ENCODE measurements around the gene SCML1.

Gene SCML1

GRCh38 chrX:17736478-17736855 lies 826 bp upstream of the SCML1 start (continued):
- no peak for TF ChIP-seq PRDM2 (tag by site-specific recombination; IDR thresholded peaks at IDR 0.05; ENCODE audit: borderline replicate concordance)
- TF ChIP-seq ZNF449 (tag by site-specific recombination; IDR thresholded peaks at IDR 0.05) = no peak
- TF ChIP-seq INSM2 (tag by site-specific recombination; IDR thresholded peaks at IDR 0.05) = 0 out of 2 replicates have a peak, but pooled peaks have one; percentile 9
- no peak for TF ChIP-seq ZNF366 (tag by site-specific recombination; conservative IDR thresholded peaks at IDR 0.05)
- no peak for TF ChIP-seq ZBTB48 (tag by site-specific recombination; IDR thresholded peaks at IDR 0.05)
- TF ChIP-seq HIC1 (tag by site-specific recombination; IDR thresholded peaks at IDR 0.05) = peak; percentile 57; the same call in 1 of the 2 replicates

- Histone ChIP-seq H3K9me3 (ENCODE audit: control insufficient read depth, insufficient read depth, low read depth, low read length) (no peaks in the 10 kb centered on the region), H3K4me3 (ENCODE audit: low read depth, low read length) (peak overlapping the region; percentile 71), H3K36me3 (ENCODE audit: control insufficient read depth in 2 of 2, insufficient read depth in 1 of 2, low read length in 2 of 2) (no peaks in the 10 kb centered on the region), H3K4me1 (ENCODE audit: control insufficient read depth, insufficient read depth, low read length) (peaks cover 9% of the 10 kb centered on the region), H3K27ac (ENCODE audit: extremely low read depth, low read depth, low read length) (peak overlapping the region; percentile 98)
- CTCF ChIA-PET = no interaction called here
- POLR2A ChIA-PET = interaction anchor here (0.6 to 1.1 kb wide), 5 partner anchors 104 to 1570 kb away, joined by 3 to 4 read pairs (median 3); no protein-coding TSS in a partner anchor
- TF ChIP-seq MZF1 (tag by site-specific recombination; IDR thresholded peaks at IDR 0.05; ENCODE audit: borderline replicate concordance) (no peak), BCL11B (tag by site-specific recombination; IDR thresholded peaks at IDR 0.05; ENCODE audit: low read depth) (0 out of 2 replicates have a peak, but pooled peaks have one; percentile 37), ZFP69B (tag by site-specific recombination; IDR thresholded peaks at IDR 0.05) (0 out of 2 replicates have a peak, but pooled peaks have one; percentile 43), ZNF473 (tag by site-specific recombination; IDR thresholded peaks at IDR 0.05) (no peak), ZBTB26 (tag by site-specific recombination; optimal IDR thresholded peaks at IDR 0.05) (peak; percentile 46), ZBTB11 (tag by site-specific recombination; conservative IDR thresholded peaks at IDR 0.05; ENCODE audit: low read depth) (0 out of 2 replicates have a peak, but pooled peaks have one; percentile 3), ZNF692 (tag by site-specific recombination; IDR thresholded peaks at IDR 0.05) (peak; percentile 54), ZIC2 (tag by site-specific recombination; IDR thresholded peaks at IDR 0.05) (peak; percentile 2; the same call in 1 of the 2 replicates), EGR2 (tag by site-specific recombination; IDR thresholded peaks at IDR 0.05; ENCODE audit: low read depth) (no peak)
Measured at GRCh38 chrX:17737710-17737985, 355 bp downstream of the SCML1 start.
